Fibroblast of pulmonary artery (primary cell): ENCODE measurements around the gene PAXIP1.
"Not testable (repeated sequence)": the region's sequence is repeated elsewhere in the genome, so short reads cannot be mapped to it uniquely, and the experiment has no call there.

Experiments used
- DNase-seq: peaks from one replicate; pipeline ENCODE4 v3.0.0-alpha.2; 2010; ENCODE audit warnings: low read depth
- H3K4me3 ChIP-seq: replicated peaks from 2 replicates; pipeline ENCODE4 v1.5.1; 2011; ENCODE audit warnings: low read depth, mild to moderate bottlenecking, control low read depth, low read length, moderate library complexity
- CTCF ChIP-seq: IDR thresholded peaks from 2 replicates; pipeline ENCODE4 v1.5.1; 2011; ENCODE audit warnings: mild to moderate bottlenecking, control low read depth, low read length, inconsistent platforms; ENCODE audit errors: missing control alignments

Gene PAXIP1

GRCh38 chr7:154946166-154946565 lies 56.8 kb downstream of the PAXIP1 start:
- TF ChIP-seq CTCF, result no peak
- no peak for DNase-seq
- H3K4me3 ChIP-seq, result no peak overlapping the region

DNA sequence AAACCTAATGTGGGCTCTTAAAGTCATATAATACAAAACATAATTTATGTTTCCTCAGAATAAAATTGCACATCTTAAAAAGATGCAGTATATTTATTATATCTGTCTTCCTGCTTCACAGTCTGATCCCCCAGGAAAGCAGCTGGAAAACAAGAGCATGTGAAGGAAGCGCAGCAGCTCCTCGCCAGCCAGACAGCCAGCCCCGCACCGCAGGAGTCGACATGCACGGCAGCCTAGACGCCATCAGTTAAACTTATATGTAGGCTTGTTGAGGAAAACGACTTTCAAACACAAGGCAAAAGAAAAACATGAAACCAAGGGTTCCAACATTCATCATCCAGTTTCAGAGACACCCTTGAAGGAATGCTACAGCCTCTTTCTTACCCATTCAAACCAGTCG lies 59.0 kb downstream of the PAXIP1 start:
- H3K4me3 ChIP-seq, result no peak overlapping the region
- no peak for DNase-seq
- TF ChIP-seq CTCF, result no peak

DNA sequence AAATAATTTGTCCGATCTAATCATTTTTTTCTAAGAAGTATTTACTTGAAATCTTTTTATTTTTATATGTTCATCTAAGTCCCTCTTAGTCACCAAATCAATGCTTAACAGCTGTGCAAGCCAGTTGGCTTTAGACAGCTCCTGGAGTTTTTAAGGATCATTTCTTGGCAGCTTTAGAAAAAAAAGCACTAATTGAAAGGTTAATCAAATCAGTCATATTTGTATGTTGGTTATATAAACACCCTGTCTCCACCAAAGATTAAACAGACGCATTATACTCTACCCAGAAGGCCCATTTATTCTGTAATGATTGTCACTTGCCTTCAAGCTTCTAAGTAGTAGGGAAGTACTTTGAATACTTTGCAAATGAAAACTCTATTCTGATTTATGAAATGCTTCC lies 60.2 kb downstream of the PAXIP1 start:
- TF ChIP-seq CTCF, result no peak
- H3K4me3 ChIP-seq, result no peak overlapping the region
- no peak for DNase-seq

- no peak for DNase-seq
- no peak overlapping the region for H3K4me3 ChIP-seq
- TF ChIP-seq CTCF, result no peak
These were observed 65.1 kb downstream of the PAXIP1 start for GRCh38 chr7:154937837-154938236.

- H3K4me3 ChIP-seq, DNase-seq: not testable (repeated sequence)
These were observed 68.5 kb downstream of the PAXIP1 start for GRCh38 chr7:154934353-154934952.

DNA sequence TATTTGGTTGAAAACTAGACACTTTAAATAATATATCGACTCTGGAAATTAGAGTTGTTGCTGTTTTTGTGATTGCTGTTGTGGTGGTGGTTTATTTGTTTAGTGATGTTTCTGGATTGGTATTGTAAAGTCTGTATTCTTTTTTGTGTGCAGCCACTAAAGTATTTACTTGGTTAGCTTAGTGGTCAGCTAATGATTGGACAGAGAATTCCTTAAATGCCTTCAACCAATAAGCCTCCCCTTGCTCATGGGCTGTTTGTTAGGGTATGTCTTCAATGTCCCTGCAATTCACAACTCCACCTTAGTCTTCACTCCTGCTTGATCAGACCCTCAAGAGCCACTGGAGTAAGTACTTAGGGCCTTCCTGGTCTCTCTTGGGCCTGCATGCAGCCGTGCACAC lies 71.0 kb downstream of the PAXIP1 start:
- DNase-seq, result peak; percentile 2
- no peak for TF ChIP-seq CTCF
- H3K4me3 ChIP-seq, result no peak overlapping the region

DNA sequence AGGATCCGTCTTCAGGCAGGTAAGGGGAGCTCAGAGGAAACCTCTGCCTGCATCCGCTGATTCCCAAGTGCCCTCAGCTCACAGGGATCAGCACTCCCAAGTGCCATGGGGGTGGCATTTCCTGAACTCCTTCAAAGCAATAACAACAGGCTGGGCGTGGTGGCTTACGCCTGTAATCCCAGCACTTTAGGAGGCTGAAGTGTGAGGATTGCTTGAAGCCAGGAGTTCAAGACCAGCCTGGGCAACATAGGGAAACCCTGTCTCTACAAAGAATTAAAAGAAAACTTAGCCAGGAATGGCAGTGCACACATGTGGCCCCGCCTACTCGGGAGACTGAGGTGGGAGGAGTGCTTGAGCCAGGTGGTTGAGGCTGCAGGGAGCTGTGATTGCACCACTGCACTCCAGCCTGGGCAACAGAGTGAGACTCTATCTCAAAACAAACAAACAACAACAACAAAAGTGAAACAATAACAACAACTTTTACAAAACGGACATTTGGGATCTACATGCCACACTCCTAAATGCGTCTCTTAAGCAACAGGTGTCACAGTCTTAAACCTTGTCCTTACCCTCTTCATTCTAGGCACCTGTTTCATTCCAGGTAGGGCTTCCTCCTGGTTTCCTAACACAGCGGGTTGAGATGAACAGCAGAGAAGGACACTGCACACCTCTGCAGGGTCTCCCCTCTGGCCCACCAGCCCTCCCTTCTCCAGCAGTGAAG lies 73.8 kb downstream of the PAXIP1 start:
- peak; percentile 3 for DNase-seq
- H3K4me3 ChIP-seq, result peak overlapping the region; percentile 76
- TF ChIP-seq CTCF, result no peak
